Ishikawa (cell line): ENCODE data around the gene LAMB4.

Experiments
- CEBPB ChIP-seq: IDR thresholded peaks from 2 replicates; pipeline ENCODE4 v1.6.1; 2012
- CREB1 ChIP-seq: IDR thresholded peaks from 2 replicates; pipeline ENCODE4 v1.6.1; 2012; ENCODE audit warnings: low read depth
- EGR1 ChIP-seq: IDR thresholded peaks from 2 replicates; pipeline ENCODE4 v1.6.1; 2012
- EP300 ChIP-seq: IDR thresholded peaks from 2 replicates; pipeline ENCODE4 v1.6.1; 2012; ENCODE audit warnings: borderline replicate concordance
- FOXM1 ChIP-seq: IDR thresholded peaks from 2 replicates; pipeline ENCODE4 v1.6.1; 2012; ENCODE audit warnings: low read depth, borderline replicate concordance
- NFIC ChIP-seq: IDR thresholded peaks from 2 replicates; pipeline ENCODE4 v1.6.1; 2012
- RAD21 ChIP-seq: IDR thresholded peaks from 2 replicates; pipeline ENCODE4 v1.6.1; 2012; ENCODE audit warnings: low read depth
- TAF1 ChIP-seq: IDR thresholded peaks from 2 replicates; pipeline ENCODE4 v1.6.1; 2012; ENCODE audit warnings: low read depth, mild to moderate bottlenecking
- TCF12 ChIP-seq: IDR thresholded peaks from 2 replicates; pipeline ENCODE4 v1.6.1; 2012; ENCODE audit warnings: low read depth
- TEAD4 ChIP-seq: IDR thresholded peaks from 2 replicates; pipeline ENCODE4 v1.6.1; 2012
- YY1 ChIP-seq: IDR thresholded peaks from 2 replicates; pipeline ENCODE4 v1.6.1; 2012; ENCODE audit warnings: low read depth
- ZBTB7A ChIP-seq: IDR thresholded peaks from 2 replicates; pipeline ENCODE4 v1.6.1; 2012; ENCODE audit warnings: low read depth
- TF ChIP-seq, protein P1 (sequence below): IDR thresholded peaks from 2 replicates; pipeline ENCODE4 v1.6.1; 2012
- TF ChIP-seq, protein P2 (sequence below): IDR thresholded peaks from 2 replicates; pipeline ENCODE4 v1.6.1; 2012; ENCODE audit warnings: low read depth, mild to moderate bottlenecking
- TF ChIP-seq, protein P3 (sequence below): IDR thresholded peaks from 2 replicates; pipeline ENCODE4 v1.6.1; 2012

The LAMB4 gene

DNA sequence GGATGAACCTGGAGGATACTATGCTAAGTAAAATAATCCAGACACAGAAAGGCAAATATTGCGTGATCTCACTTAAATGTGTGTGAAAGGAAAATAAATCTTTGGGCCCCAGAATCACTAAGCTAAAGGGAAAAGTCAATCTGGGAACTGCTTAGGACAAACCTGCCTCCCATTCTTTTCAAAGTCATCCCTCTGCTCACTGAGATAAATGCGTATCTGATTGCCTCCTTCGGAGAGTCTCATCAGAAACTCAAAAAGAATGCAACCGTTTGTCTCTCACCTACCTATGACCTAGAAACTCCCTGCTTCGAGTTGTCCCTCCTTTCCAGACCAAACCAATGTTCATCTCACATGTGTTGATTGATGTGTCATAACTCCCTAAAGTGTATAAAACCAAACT, 40.1 kb upstream of the LAMB4 start:
- TF ChIP-seq NFIC, result no peak

DNA sequence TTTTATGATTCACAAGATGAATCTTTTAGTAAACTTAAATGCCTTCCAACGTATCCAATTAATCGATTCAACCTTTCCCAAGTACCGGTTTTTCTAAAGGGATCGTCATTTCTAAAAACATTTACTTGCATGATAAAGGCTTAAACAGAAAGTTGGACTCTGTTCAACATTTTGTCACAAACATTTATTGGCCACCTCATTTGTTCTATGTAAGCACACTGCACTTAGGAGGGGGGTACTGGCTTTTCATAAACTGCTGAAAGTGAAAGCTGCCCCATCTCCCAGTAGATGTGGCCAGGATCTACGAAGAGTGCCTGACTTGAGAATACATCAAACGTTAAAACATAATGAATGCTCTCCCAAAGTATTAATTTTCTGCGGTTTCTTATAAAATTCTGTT, 37.3 kb upstream of the LAMB4 start:
- TF ChIP-seq YY1 (no peak), TAF1 (no peak), CREB1 (no peak), ZBTB7A (no peak), RAD21 (no peak), CEBPB (no peak), TEAD4 (no peak), EGR1 (no peak), EP300 (no peak), NFIC (no peak), FOXM1 (no peak), TCF12 (no peak)
- TF ChIP-seq, protein P1, sequence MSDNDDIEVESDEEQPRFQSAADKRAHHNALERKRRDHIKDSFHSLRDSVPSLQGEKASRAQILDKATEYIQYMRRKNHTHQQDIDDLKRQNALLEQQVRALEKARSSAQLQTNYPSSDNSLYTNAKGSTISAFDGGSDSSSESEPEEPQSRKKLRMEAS, result no peak
- TF ChIP-seq, protein P2, sequence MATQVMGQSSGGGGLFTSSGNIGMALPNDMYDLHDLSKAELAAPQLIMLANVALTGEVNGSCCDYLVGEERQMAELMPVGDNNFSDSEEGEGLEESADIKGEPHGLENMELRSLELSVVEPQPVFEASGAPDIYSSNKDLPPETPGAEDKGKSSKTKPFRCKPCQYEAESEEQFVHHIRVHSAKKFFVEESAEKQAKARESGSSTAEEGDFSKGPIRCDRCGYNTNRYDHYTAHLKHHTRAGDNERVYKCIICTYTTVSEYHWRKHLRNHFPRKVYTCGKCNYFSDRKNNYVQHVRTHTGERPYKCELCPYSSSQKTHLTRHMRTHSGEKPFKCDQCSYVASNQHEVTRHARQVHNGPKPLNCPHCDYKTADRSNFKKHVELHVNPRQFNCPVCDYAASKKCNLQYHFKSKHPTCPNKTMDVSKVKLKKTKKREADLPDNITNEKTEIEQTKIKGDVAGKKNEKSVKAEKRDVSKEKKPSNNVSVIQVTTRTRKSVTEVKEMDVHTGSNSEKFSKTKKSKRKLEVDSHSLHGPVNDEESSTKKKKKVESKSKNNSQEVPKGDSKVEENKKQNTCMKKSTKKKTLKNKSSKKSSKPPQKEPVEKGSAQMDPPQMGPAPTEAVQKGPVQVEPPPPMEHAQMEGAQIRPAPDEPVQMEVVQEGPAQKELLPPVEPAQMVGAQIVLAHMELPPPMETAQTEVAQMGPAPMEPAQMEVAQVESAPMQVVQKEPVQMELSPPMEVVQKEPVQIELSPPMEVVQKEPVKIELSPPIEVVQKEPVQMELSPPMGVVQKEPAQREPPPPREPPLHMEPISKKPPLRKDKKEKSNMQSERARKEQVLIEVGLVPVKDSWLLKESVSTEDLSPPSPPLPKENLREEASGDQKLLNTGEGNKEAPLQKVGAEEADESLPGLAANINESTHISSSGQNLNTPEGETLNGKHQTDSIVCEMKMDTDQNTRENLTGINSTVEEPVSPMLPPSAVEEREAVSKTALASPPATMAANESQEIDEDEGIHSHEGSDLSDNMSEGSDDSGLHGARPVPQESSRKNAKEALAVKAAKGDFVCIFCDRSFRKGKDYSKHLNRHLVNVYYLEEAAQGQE, result no peak
- TF ChIP-seq, protein P3, sequence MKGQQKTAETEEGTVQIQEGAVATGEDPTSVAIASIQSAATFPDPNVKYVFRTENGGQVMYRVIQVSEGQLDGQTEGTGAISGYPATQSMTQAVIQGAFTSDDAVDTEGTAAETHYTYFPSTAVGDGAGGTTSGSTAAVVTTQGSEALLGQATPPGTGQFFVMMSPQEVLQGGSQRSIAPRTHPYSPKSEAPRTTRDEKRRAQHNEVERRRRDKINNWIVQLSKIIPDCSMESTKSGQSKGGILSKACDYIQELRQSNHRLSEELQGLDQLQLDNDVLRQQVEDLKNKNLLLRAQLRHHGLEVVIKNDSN, result no peak

DNA sequence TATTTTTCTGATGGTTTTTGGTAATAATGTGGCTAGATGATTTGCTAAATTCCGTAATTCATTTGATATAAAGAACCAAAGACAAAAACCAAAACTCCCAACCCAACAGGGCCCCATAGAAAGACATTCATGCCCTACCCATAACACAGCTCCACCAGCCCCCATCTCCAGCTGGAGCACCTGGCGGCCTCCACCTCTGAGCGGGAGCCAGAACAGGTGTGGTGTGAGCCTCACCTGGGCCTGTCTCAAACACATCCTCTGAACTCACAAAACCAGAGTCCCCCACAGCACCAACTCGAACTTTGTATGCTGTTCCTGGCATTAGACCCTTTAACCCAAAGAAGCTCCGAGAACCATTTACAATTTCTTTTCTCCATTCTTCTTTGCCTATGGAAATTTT, 36.5 kb upstream of the LAMB4 start:
- no peak for TF ChIP-seq EP300
- TF ChIP-seq TEAD4, result no peak
- TF ChIP-seq, protein P1, result no peak
- no peak for TF ChIP-seq TCF12

DNA sequence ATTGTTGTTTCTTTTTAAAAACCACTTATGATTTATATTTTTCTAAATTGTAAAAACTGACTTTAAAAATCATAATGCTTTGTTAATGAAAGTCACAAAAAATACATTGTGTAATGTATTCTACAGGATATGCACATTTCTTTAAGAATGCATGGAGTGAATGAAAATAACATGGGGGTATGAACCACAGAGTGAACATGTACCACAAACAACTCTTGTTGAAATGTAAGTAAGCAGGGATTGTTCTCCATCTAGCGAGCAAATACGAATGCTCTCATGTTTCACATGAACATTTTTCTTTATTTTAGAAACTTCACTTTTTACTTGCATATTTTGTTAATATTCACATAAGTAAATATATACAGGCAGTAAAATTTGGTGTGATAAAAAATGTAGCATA, 35.6 kb upstream of the LAMB4 start:
- no peak for TF ChIP-seq TAF1
- no peak for TF ChIP-seq EP300
- TF ChIP-seq YY1, result no peak
- TF ChIP-seq CEBPB, result no peak
- TF ChIP-seq, protein P1, result no peak
- no peak for TF ChIP-seq RAD21
- TF ChIP-seq TCF12, result no peak
- TF ChIP-seq ZBTB7A, result no peak
- no peak for TF ChIP-seq TEAD4
- no peak for TF ChIP-seq NFIC
- TF ChIP-seq FOXM1, result no peak
- no peak for TF ChIP-seq EGR1
- TF ChIP-seq, protein P2, result no peak
- TF ChIP-seq, protein P3, result no peak
- TF ChIP-seq CREB1, result no peak

DNA sequence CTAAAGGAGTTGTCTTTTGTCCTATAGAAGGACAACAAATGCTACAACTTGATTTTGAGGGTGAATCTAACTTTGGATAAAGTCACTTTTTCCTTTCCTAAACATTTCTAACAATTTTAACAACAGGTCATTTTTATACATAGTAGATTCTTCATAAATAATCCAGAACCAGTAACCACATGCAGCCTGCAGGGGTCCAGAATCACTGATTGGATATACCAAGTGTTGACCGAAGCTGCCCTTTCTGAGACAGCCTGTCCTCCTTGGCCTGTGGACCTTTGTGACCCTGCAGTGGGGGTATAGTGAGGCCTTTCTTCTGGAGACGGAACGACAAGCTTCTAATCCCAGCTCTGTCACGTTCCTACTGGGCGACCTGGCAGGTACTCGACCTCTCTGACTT, 34.8 kb upstream of the LAMB4 start:
- no peak for TF ChIP-seq YY1
- no peak for TF ChIP-seq EGR1
- TF ChIP-seq TCF12, result no peak
- TF ChIP-seq, protein P3, result no peak
- TF ChIP-seq, protein P1, result no peak
- no peak for TF ChIP-seq TAF1
- TF ChIP-seq ZBTB7A, result no peak
- TF ChIP-seq TEAD4, result no peak
- TF ChIP-seq NFIC, result no peak
- no peak for TF ChIP-seq FOXM1
- TF ChIP-seq EP300, result no peak
- TF ChIP-seq, protein P2, result no peak
- no peak for TF ChIP-seq RAD21
